ENCODE results near the gene VRK2.

- TF ChIP-seq POLR2AphosphoS5 (IDR thresholded peaks at IDR 0.05; ENCODE audit: low read depth, low read length) (no peak), REST (IDR thresholded peaks at IDR 0.05; ENCODE audit: insufficient read depth in 1 of 2, low read depth in 2 of 2, low read length in 2 of 2) (no peak), TAF1 (IDR thresholded peaks at IDR 0.05; ENCODE audit: borderline replicate concordance, insufficient read depth, low read length) (no peak), SIN3A (IDR thresholded peaks at IDR 0.05; ENCODE audit: borderline replicate concordance, insufficient read depth, low read length) (no peak), FOXP2 (optimal IDR thresholded peaks at IDR 0.05; ENCODE audit: borderline replicate concordance, extremely low read depth, extremely low read length, insufficient read depth) (no peak)
Observed at GRCh38 chr2:58052978-58053377, 6.4 kb downstream of the VRK2 start.

Data from PFSK-1 (cell line).